GM21515 (cell line): ENCODE data around the gene LEMD2.

Source experiments
- ATAC-seq: cut with Tn5 transposase; IDR thresholded peaks from one replicate; pipeline ENCODE4 v1.9.1; 2021; ENCODE audit not compliant: unreplicated experiment

Gene LEMD2

GRCh38 chr6:33724102-33725023 is 64.6 kb downstream of the LEMD2 start:
- ATAC-seq = no peak

- no peak for ATAC-seq
These were observed 65.4 kb downstream of the LEMD2 start for GRCh38 chr6:33723371-33724085.

GRCh38 chr6:33722103-33722623 is 66.8 kb downstream of the LEMD2 start:
- ATAC-seq = no peak

GRCh38 chr6:33721508-33721907 is 67.4 kb downstream of the LEMD2 start:
- ATAC-seq = no peak
